ENCODE data around the gene PCED1B.
"Not testable (repeated sequence)": the region's sequence is repeated elsewhere in the genome, so short reads cannot be mapped to it uniquely, and the experiment has no call there.

Gene PCED1B

DNA sequence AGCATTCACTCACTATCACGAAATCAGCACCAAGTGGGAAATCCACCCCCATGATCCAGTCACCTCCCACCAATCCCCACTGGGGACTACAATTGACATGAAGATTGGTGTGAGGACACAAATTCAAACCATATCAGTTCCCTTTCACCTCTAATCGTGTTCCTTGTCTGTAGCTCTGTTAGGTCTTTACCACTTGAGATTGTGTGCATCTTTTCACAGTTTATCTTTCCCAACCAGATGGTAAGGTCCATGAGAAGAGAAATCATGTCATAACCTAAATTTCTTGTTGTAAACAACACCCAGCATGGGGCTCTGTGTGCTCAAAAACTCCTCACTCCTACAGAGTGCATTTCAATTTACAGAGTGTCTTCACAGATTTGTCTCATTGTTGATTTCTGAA lies 27.1 kb upstream of the PCED1B start (continued):
- TF ChIP-seq, protein P1, sequence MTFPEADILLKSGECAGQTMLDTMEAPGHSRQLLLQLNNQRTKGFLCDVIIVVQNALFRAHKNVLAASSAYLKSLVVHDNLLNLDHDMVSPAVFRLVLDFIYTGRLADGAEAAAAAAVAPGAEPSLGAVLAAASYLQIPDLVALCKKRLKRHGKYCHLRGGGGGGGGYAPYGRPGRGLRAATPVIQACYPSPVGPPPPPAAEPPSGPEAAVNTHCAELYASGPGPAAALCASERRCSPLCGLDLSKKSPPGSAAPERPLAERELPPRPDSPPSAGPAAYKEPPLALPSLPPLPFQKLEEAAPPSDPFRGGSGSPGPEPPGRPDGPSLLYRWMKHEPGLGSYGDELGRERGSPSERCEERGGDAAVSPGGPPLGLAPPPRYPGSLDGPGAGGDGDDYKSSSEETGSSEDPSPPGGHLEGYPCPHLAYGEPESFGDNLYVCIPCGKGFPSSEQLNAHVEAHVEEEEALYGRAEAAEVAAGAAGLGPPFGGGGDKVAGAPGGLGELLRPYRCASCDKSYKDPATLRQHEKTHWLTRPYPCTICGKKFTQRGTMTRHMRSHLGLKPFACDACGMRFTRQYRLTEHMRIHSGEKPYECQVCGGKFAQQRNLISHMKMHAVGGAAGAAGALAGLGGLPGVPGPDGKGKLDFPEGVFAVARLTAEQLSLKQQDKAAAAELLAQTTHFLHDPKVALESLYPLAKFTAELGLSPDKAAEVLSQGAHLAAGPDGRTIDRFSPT (tag by site-specific recombination; IDR thresholded peaks at IDR 0.05) = no peak
- no peak for TF ChIP-seq ZNF791 (tag by site-specific recombination; IDR thresholded peaks at IDR 0.05)

DNA sequence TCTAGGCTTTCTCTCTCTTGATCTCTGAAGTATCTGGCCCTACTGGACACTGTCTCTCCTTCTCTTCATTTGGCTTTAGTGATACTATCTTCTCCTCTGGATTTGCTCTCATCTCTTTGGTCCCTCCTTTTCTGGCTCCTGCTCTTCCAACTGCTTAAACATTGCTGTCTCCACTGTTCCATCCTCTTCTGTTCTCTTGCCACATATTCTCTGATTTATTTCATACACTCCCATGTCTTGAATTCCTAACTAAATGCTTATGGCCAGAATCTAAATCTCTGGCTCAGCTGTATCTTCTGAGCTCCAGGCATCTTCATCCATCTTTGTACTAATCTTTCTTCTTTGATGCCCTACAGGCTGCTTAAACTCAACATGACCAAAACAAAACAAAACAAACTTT lies 25.5 kb upstream of the PCED1B start:
- Histone ChIP-seq H3K4me1 (ENCODE audit: control insufficient read depth, insufficient read depth, low read length) (no peaks in the 10 kb centered on the region), H3K4me3 (ENCODE audit: low read depth, low read length) (no peak overlapping the region), H3K27ac (ENCODE audit: extremely low read depth, low read depth, low read length) (no peak overlapping the region), H3K9me3 (ENCODE audit: control insufficient read depth, insufficient read depth, low read depth, low read length) (no peaks in the 10 kb centered on the region), H3K36me3 (ENCODE audit: control insufficient read depth in 2 of 2, insufficient read depth in 1 of 2, low read length in 2 of 2) (no peaks in the 10 kb centered on the region)
- CTCF ChIA-PET = interaction anchor here (0.6 to 1.8 kb wide), 3 partner anchors 15 to 632 kb away, joined by 3 to 5 read pairs (median 4); no protein-coding TSS in a partner anchor
- POLR2A ChIA-PET = no interaction called here
- no peak for TF ChIP-seq ZNF121 (tag by site-specific recombination; IDR thresholded peaks at IDR 0.05)
- no peak for TF ChIP-seq PRDM1 (tag by site-specific recombination; IDR thresholded peaks at IDR 0.05)
- no peak for TF ChIP-seq REPIN1 (tag by site-specific recombination; IDR thresholded peaks at IDR 0.05; ENCODE audit: low read depth)
- TF ChIP-seq ZNF571 (tag by site-specific recombination; IDR thresholded peaks at IDR 0.05) = no peak
- no peak for TF ChIP-seq TCF7L2 (IDR thresholded peaks at IDR 0.05; ENCODE audit: borderline replicate concordance, low read depth, low read length)
- no peak for TF ChIP-seq WT1 (tag by site-specific recombination; IDR thresholded peaks at IDR 0.05)
- no peak for TF ChIP-seq ZFP69B (tag by site-specific recombination; IDR thresholded peaks at IDR 0.05)
- TF ChIP-seq SALL2 (tag by site-specific recombination; IDR thresholded peaks at IDR 0.05; ENCODE audit: borderline replicate concordance) = no peak
- TF ChIP-seq ZNF664 (tag by site-specific recombination; IDR thresholded peaks at IDR 0.05) = no peak

DNA sequence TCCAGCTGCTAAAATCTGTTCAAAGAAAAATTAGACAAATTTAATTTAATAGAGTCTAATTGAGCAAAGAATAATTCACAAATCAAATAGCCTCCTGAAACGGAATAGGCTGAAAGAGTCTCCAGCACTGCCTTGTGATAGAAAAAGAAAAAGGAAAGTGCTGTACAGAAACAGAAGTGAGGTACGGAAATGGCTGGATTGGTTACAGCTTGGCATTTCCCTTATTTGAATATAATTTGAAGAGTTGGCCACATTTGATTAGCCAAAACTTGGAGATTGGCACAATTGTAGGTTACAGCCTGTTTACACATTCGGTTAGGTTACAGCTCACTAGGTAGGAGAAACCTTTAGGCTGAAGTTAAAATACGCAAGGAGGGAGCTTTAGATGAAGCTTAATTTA lies 24.8 kb upstream of the PCED1B start:
- H3K4me3 ChIP-seq (ENCODE audit: low read depth, low read length) = no peak overlapping the region
- H3K36me3 ChIP-seq (ENCODE audit: control insufficient read depth in 2 of 2, insufficient read depth in 1 of 2, low read length in 2 of 2) = no peaks in the 10 kb centered on the region
- H3K4me1 ChIP-seq (ENCODE audit: control insufficient read depth, insufficient read depth, low read length) = no peaks in the 10 kb centered on the region
- CTCF ChIA-PET = interaction anchor here (0.8 to 1.8 kb wide), 3 partner anchors 17 to 33 kb away, joined by 3 to 6 read pairs (median 5); no protein-coding TSS in a partner anchor
- no peak overlapping the region for H3K27ac ChIP-seq (ENCODE audit: extremely low read depth, low read depth, low read length)
- TF ChIP-seq, protein P2, sequence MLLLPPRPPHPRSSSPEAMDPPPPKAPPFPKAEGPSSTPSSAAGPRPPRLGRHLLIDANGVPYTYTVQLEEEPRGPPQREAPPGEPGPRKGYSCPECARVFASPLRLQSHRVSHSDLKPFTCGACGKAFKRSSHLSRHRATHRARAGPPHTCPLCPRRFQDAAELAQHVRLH (tag by site-specific recombination; IDR thresholded peaks at IDR 0.05) = no peak
- no peak for TF ChIP-seq ZNF366 (tag by site-specific recombination; conservative IDR thresholded peaks at IDR 0.05)
- TF ChIP-seq ZNF223 (tag by site-specific recombination; IDR thresholded peaks at IDR 0.05) = no peak
- no peak for TF ChIP-seq ZBTB17 (tag by site-specific recombination; IDR thresholded peaks at IDR 0.05)
- TF ChIP-seq, protein P3, sequence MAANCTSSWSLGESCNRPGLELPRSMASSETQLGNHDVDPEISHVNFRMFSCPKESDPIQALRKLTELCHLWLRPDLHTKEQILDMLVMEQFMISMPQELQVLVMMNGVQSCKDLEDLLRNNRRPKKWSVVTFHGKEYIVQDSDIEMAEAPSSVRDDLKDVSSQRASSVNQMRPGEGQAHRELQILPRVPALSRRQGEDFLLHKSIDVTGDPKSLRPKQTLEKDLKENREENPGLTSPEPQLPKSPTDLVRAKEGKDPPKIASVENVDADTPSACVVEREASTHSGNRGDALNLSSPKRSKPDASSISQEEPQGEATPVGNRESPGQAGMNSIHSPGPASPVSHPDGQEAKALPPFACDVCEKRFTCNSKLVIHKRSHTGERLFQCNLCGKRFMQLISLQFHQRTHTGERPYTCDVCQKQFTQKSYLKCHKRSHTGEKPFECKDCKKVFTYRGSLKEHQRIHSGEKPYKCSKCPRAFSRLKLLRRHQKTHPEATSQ (tag by site-specific recombination; IDR thresholded peaks at IDR 0.05) = no peak
- TF ChIP-seq, protein P4, sequence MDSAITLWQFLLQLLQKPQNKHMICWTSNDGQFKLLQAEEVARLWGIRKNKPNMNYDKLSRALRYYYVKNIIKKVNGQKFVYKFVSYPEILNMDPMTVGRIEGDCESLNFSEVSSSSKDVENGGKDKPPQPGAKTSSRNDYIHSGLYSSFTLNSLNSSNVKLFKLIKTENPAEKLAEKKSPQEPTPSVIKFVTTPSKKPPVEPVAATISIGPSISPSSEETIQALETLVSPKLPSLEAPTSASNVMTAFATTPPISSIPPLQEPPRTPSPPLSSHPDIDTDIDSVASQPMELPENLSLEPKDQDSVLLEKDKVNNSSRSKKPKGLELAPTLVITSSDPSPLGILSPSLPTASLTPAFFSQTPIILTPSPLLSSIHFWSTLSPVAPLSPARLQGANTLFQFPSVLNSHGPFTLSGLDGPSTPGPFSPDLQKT (IDR thresholded peaks at IDR 0.05; ENCODE audit: borderline replicate concordance, low read depth, low read length) = no peak
- no peak for TF ChIP-seq RBAK (tag by site-specific recombination; IDR thresholded peaks at IDR 0.05)
- TF ChIP-seq, protein P5, sequence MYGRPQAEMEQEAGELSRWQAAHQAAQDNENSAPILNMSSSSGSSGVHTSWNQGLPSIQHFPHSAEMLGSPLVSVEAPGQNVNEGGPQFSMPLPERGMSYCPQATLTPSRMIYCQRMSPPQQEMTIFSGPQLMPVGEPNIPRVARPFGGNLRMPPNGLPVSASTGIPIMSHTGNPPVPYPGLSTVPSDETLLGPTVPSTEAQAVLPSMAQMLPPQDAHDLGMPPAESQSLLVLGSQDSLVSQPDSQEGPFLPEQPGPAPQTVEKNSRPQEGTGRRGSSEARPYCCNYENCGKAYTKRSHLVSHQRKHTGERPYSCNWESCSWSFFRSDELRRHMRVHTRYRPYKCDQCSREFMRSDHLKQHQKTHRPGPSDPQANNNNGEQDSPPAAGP (tag by site-specific recombination; IDR thresholded peaks at IDR 0.05) = no peak
- TF ChIP-seq ZNF184 (tag by site-specific recombination; IDR thresholded peaks at IDR 0.05) = no peak
- no peaks in the 10 kb centered on the region for H3K9me3 ChIP-seq (ENCODE audit: control insufficient read depth, insufficient read depth, low read depth, low read length)
- POLR2A ChIA-PET = no interaction called here

DNA sequence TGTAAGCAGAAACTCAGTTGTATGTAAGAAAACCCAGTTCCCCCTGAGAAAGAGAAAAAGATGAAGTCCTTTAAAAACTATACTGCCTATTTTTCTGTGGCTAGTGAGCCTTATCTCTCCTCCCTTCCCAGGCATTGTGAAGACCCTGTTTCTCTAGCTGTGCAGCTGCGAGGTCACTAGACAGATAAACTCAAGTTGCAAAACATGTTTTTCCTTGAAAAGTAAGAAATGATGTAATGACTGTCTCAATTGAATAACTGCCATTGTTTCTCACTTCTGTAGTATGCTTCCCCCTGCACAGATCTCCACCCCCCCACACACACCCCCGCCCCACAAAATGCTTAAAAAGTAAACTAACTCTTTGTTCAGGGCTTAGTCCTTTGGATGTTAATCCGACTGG lies 23.6 kb upstream of the PCED1B start:
- POLR2A ChIA-PET; H3K4me3 ChIP-seq (ENCODE audit: low read depth, low read length); H3K36me3 ChIP-seq (ENCODE audit: control insufficient read depth in 2 of 2, insufficient read depth in 1 of 2, low read length in 2 of 2); H3K9me3 ChIP-seq (ENCODE audit: control insufficient read depth, insufficient read depth, low read depth, low read length); H3K27ac ChIP-seq (ENCODE audit: extremely low read depth, low read depth, low read length); H3K4me1 ChIP-seq (ENCODE audit: control insufficient read depth, insufficient read depth, low read length); CTCF ChIA-PET: not testable (repeated sequence)

DNA sequence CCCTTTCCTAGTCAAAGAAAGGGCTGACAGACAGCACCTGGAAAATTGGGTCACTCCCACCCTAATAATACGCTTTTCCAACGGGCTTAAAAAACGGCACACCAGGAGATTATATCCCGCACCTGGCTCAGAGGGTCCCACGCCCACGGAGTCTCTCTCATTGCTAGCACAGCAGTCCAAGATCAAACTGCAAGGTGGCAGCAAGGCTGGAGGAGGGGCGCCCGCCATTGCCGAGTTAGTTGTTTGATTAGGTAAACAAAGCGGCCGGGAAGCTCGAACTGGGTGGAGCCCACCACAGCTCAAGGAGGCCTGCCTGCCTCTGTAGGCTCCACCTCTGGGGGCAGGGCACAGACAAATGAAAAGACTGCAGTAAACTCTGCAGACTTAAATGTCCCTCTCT lies 22.5 kb upstream of the PCED1B start:
- H3K4me3 ChIP-seq (ENCODE audit: low read depth, low read length); H3K27ac ChIP-seq (ENCODE audit: extremely low read depth, low read depth, low read length); H3K9me3 ChIP-seq (ENCODE audit: control insufficient read depth, insufficient read depth, low read depth, low read length); POLR2A ChIA-PET; H3K36me3 ChIP-seq (ENCODE audit: control insufficient read depth in 2 of 2, insufficient read depth in 1 of 2, low read length in 2 of 2); H3K4me1 ChIP-seq (ENCODE audit: control insufficient read depth, insufficient read depth, low read length): not testable (repeated sequence)
- CTCF ChIA-PET = interaction anchor here (0.6 kb wide), 1 partner anchor 1302 kb away, joined by 3 read pairs; no protein-coding TSS in a partner anchor

All from HEK293 (cell line).